GM23338 (cell line): Measurements from ENCODE around the gene GPATCH8. TPM values are rescaled to one million over a fixed set of nuclear protein-coding genes. Genes with fewer than 3 reads are reported as not detected.
"Not testable (repeated sequence)": the region's sequence is repeated elsewhere in the genome, so short reads cannot be mapped to it uniquely, and the experiment has no call there.

Experiments used
- ATAC-seq: fragments of 200-7000 bp; cut with Tn5 transposase; 3 replicates; pipeline ENCODE4 v1.9.1; 2020
- DNase-seq: peaks from one replicate; pipeline ENCODE4 v3.0.0-alpha.2; 2015; ENCODE audit warnings: low spot score
- H2AFZ ChIP-seq: fragments of 200-600 bp; sonication (generic); 2 replicates; pipeline ENCODE4 v1.8.0; 2016; ENCODE audit warnings: antibody characterized with exemption, mild to moderate bottlenecking, moderate library complexity
- H3F3A ChIP-seq: fragments of 200-600 bp; sonication (generic); replicated peaks from 2 replicates; pipeline ENCODE4 v1.8.0; 2017; ENCODE audit warnings: antibody characterized with exemption, mixed run types, low read depth
- H3K27ac ChIP-seq: fragments of 200-600 bp; sonication (generic); 2 replicates; pipeline ENCODE4 v1.6.1; 2016; ENCODE audit warnings: low read depth
- H3K27me3 ChIP-seq: fragments of 200-600 bp; sonication (generic); 2 replicates; pipeline ENCODE4 v1.8.0; 2016; ENCODE audit warnings: mild to moderate bottlenecking, mixed run types, moderate library complexity; ENCODE audit not compliant: insufficient read depth
- H3K36me3 ChIP-seq: fragments of 200-600 bp; sonication (generic); 2 replicates; pipeline ENCODE4 v1.8.0; 2016; ENCODE audit warnings: mild to moderate bottlenecking; ENCODE audit not compliant: insufficient read depth
- H3K4me1 ChIP-seq: fragments of 200-600 bp; sonication (generic); 2 replicates; pipeline ENCODE4 v1.8.0; 2016; ENCODE audit warnings: mild to moderate bottlenecking, moderate library complexity; ENCODE audit not compliant: insufficient read depth
- H3K4me2 ChIP-seq: fragments of 200-600 bp; sonication (generic); 2 replicates; pipeline ENCODE4 v1.7.1; 2017; ENCODE audit warnings: mixed run types
- H3K4me3 ChIP-seq: fragments of 200-600 bp; sonication (generic); 2 replicates; pipeline ENCODE4 v1.6.1; 2016; ENCODE audit warnings: mixed run types
- H3K79me2 ChIP-seq: fragments of 200-600 bp; sonication (generic); replicated peaks from 2 replicates; pipeline ENCODE4 v1.8.0; 2017; ENCODE audit warnings: mild to moderate bottlenecking; ENCODE audit not compliant: insufficient read depth
- H3K9me2 ChIP-seq: fragments of 200-600 bp; sonication (generic); 2 replicates; pipeline ENCODE4 v1.8.0; 2017; ENCODE audit not compliant: insufficient read depth
- H4K20me1 ChIP-seq: fragments of 200-600 bp; sonication (generic); replicated peaks from 2 replicates; pipeline ENCODE4 v1.8.0; 2017; ENCODE audit warnings: mild to moderate bottlenecking; ENCODE audit not compliant: insufficient read depth
- H3K27ac Mint-ChIP-seq: 2 replicates; pipeline ENCODE4 v1.8.0; 2020; ENCODE audit warnings: inconsistent platforms, mild to moderate bottlenecking, moderate library complexity, mixed read lengths
- H3K27me3 Mint-ChIP-seq: 3 replicates; pipeline ENCODE4 v1.8.0; 2022; ENCODE audit warnings: low read depth, mild to moderate bottlenecking, moderate library complexity, mixed read lengths, inconsistent platforms; ENCODE audit not compliant: insufficient read depth, poor library complexity
- H3K36me3 Mint-ChIP-seq: 3 replicates; pipeline ENCODE4 v1.8.0; 2021; ENCODE audit warnings: low read depth, mild to moderate bottlenecking, inconsistent platforms, moderate library complexity, mixed read lengths
- H3K4me1 Mint-ChIP-seq: 3 replicates; pipeline ENCODE4 v1.8.0; 2020; ENCODE audit warnings: mild to moderate bottlenecking, inconsistent platforms, mixed read lengths
- H3K4me3 Mint-ChIP-seq: 3 replicates; pipeline ENCODE4 v1.8.0; 2021; ENCODE audit warnings: moderate library complexity, mild to moderate bottlenecking, inconsistent platforms, mixed read lengths
- H3K9me3 Mint-ChIP-seq: 3 replicates; pipeline ENCODE4 v1.8.0; 2020; ENCODE audit warnings: moderate library complexity, mild to moderate bottlenecking, inconsistent platforms, mixed read lengths
- CREB1 ChIP-seq: fragments of 250-450 bp; sonication (Bioruptor Pico); IDR thresholded peaks from 2 replicates; pipeline ENCODE4 v1.5.0; 2020; ENCODE audit warnings: low read depth, mild to moderate bottlenecking, moderate library complexity
- NANOG ChIP-seq: IDR thresholded peaks from 2 replicates; pipeline ENCODE4 v1.6.1; 2016; ENCODE audit warnings: antibody characterized with exemption, borderline replicate concordance
- POLR2AphosphoS5 ChIP-seq: IDR thresholded peaks from 2 replicates; pipeline ENCODE4 v1.6.1; 2016; ENCODE audit warnings: antibody characterized with exemption, low read depth
- STAT1 ChIP-seq: IDR thresholded peaks from one replicate; pipeline ENCODE4 v1.6.1; 2016; ENCODE audit warnings: antibody characterized with exemption; ENCODE audit not compliant: unreplicated experiment
- ZNF114 ChIP-seq: fragments of 250-450 bp; sonication (Bioruptor Pico); IDR thresholded peaks from 2 replicates; pipeline ENCODE4 v1.5.0; 2020; ENCODE audit warnings: mild to moderate bottlenecking, moderate library complexity
- ZNF331 ChIP-seq: fragments of 250-450 bp; sonication (Bioruptor Pico); IDR thresholded peaks from 2 replicates; pipeline ENCODE4 v1.5.0; 2020; ENCODE audit warnings: low read depth, mild to moderate bottlenecking, moderate library complexity
- polyA plus RNA-seq: library from polyadenylated mRNA; unstranded; fragments of >200 nt; fragmentation: Nextera tagmentation; extraction: Ambion mirVana; gene quantifications from 2 replicates; pipeline ENCODE4 v1.2.1, GENCODE V29; 2016
- total RNA-seq: library from RNA; depleted of rRNA; stranded (reverse); fragments of >200 nt; shearing (Covaris generic); gene quantifications from 2 replicates; pipeline ENCODE4 v1.2.3, GENCODE V29; 2014
- TF ChIP-seq, protein P1 (sequence below), 2 experiments: fragments of 200-600 bp in 1 of 2; sonication (generic) in 1 of 2; conservative IDR thresholded peaks; 2 replicates each; pipeline versions ENCODE4 v1.5.1 to v1.6.1; 2016 to 2017; ENCODE audit warnings: antibody characterized with exemption in 2 of 2, low read depth in 2 of 2, mild to moderate bottlenecking in 2 of 2, moderate library complexity in 1 of 2
- TF ChIP-seq, protein P2 (sequence below): fragments of 250-450 bp; sonication (Bioruptor Pico); IDR thresholded peaks from 2 replicates; pipeline ENCODE4 v1.5.0; 2020; ENCODE audit warnings: mild to moderate bottlenecking, moderate library complexity
- TF ChIP-seq, protein P3 (sequence below): IDR thresholded peaks from 2 replicates; pipeline ENCODE4 v1.6.1; 2016; ENCODE audit warnings: antibody characterized with exemption

Gene GPATCH8
- total and polyA plus RNA-seq, 2 experiments from 2014 or later: 44.4 to 76.5 TPM

DNA sequence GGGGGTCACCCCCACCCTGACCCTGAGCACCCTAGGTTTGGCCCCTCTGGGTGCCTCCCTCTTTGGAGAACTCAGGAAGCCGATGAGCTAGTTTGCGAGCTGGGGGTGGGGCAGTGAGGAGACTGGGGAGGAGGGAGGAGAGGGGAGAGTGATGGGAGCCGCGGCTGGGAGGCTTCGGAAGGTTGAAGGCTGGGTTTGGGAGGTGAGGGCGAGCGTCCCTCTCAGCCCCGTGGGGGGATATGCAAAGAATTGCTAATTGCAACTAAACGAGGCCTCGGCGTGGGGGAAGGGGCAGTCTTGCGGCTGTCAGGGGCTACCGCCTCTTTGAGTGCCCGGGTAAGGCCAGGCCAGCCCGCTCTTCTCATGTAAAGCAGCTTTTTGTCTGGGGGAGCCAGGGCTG is 36.5 kb upstream of the GPATCH8 start:
- Histone ChIP-seq H3K36me3 (no peaks in the 10 kb centered on the region), H3K9me2 (no peaks in the 10 kb centered on the region), H4K20me1 (no peaks in the 10 kb centered on the region), H3F3A (peaks cover 20% of the 10 kb centered on the region), H3K4me2 (peak overlapping the region; percentile 71), H3K27ac (no peak overlapping the region), H3K4me3 (peak overlapping the region; percentile 47), H3K79me2 (no peaks in the 10 kb centered on the region), H2AFZ (no peak overlapping the region), H3K4me1 (peaks cover 64% of the 10 kb centered on the region), H3K27me3 (peaks cover 85% of the 10 kb centered on the region)
- peak; percentile 99 for DNase-seq
- peaks cover 71% of the 10 kb centered on the region for H3K4me1 Mint-ChIP-seq
- peak; percentile 58 for ATAC-seq
- TF ChIP-seq, protein P1, sequence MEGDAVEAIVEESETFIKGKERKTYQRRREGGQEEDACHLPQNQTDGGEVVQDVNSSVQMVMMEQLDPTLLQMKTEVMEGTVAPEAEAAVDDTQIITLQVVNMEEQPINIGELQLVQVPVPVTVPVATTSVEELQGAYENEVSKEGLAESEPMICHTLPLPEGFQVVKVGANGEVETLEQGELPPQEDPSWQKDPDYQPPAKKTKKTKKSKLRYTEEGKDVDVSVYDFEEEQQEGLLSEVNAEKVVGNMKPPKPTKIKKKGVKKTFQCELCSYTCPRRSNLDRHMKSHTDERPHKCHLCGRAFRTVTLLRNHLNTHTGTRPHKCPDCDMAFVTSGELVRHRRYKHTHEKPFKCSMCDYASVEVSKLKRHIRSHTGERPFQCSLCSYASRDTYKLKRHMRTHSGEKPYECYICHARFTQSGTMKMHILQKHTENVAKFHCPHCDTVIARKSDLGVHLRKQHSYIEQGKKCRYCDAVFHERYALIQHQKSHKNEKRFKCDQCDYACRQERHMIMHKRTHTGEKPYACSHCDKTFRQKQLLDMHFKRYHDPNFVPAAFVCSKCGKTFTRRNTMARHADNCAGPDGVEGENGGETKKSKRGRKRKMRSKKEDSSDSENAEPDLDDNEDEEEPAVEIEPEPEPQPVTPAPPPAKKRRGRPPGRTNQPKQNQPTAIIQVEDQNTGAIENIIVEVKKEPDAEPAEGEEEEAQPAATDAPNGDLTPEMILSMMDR (conservative IDR thresholded peaks at IDR 0.05; ENCODE audit: low read depth in 2 of 2): no peak
- TF ChIP-seq, protein P2, sequence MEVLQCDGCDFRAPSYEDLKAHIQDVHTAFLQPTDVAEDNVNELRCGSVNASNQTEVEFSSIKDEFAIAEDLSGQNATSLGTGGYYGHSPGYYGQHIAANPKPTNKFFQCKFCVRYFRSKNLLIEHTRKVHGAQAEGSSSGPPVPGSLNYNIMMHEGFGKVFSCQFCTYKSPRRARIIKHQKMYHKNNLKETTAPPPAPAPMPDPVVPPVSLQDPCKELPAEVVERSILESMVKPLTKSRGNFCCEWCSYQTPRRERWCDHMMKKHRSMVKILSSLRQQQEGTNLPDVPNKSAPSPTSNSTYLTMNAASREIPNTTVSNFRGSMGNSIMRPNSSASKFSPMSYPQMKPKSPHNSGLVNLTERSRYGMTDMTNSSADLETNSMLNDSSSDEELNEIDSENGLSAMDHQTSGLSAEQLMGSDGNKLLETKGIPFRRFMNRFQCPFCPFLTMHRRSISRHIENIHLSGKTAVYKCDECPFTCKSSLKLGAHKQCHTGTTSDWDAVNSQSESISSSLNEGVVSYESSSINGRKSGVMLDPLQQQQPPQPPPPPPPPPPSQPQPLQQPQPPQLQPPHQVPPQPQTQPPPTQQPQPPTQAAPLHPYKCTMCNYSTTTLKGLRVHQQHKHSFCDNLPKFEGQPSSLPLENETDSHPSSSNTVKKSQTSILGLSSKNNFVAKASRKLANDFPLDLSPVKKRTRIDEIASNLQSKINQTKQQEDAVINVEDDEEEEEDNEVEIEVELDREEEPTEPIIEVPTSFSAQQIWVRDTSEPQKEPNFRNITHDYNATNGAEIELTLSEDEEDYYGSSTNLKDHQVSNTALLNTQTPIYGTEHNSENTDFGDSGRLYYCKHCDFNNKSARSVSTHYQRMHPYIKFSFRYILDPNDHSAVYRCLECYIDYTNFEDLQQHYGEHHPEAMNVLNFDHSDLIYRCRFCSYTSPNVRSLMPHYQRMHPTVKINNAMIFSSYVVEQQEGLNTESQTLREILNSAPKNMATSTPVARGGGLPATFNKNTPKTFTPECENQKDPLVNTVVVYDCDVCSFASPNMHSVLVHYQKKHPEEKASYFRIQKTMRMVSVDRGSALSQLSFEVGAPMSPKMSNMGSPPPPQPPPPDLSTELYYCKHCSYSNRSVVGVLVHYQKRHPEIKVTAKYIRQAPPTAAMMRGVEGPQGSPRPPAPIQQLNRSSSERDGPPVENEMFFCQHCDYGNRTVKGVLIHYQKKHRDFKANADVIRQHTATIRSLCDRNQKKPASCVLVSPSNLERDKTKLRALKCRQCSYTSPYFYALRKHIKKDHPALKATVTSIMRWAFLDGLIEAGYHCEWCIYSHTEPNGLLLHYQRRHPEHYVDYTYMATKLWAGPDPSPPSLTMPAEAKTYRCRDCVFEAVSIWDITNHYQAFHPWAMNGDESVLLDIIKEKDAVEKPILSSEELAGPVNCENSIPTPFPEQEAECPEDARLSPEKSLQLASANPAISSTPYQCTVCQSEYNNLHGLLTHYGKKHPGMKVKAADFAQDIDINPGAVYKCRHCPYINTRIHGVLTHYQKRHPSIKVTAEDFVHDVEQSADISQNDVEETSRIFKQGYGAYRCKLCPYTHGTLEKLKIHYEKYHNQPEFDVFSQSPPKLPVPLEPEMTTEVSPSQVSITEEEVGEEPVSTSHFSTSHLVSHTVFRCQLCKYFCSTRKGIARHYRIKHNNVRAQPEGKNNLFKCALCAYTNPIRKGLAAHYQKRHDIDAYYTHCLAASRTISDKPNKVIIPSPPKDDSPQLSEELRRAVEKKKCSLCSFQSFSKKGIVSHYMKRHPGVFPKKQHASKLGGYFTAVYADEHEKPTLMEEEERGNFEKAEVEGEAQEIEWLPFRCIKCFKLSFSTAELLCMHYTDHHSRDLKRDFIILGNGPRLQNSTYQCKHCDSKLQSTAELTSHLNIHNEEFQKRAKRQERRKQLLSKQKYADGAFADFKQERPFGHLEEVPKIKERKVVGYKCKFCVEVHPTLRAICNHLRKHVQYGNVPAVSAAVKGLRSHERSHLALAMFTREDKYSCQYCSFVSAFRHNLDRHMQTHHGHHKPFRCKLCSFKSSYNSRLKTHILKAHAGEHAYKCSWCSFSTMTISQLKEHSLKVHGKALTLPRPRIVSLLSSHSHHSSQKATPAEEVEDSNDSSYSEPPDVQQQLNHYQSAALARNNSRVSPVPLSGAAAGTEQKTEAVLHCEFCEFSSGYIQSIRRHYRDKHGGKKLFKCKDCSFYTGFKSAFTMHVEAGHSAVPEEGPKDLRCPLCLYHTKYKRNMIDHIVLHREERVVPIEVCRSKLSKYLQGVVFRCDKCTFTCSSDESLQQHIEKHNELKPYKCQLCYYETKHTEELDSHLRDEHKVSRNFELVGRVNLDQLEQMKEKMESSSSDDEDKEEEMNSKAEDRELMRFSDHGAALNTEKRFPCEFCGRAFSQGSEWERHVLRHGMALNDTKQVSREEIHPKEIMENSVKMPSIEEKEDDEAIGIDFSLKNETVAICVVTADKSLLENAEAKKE (CRISPR knock-in tag): peak; percentile 28; the same call in 1 of the 2 replicates
- TF ChIP-seq ZNF331 (CRISPR knock-in tag): no peak
- peak; percentile 62 for TF ChIP-seq POLR2AphosphoS5
- TF ChIP-seq STAT1: no peak
- TF ChIP-seq, protein P3, sequence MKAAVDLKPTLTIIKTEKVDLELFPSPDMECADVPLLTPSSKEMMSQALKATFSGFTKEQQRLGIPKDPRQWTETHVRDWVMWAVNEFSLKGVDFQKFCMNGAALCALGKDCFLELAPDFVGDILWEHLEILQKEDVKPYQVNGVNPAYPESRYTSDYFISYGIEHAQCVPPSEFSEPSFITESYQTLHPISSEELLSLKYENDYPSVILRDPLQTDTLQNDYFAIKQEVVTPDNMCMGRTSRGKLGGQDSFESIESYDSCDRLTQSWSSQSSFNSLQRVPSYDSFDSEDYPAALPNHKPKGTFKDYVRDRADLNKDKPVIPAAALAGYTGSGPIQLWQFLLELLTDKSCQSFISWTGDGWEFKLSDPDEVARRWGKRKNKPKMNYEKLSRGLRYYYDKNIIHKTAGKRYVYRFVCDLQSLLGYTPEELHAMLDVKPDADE: 0 out of 2 replicates have a peak, but pooled peaks have one; percentile 37
- TF ChIP-seq ZNF114 (CRISPR knock-in tag): no peak
- TF ChIP-seq NANOG: 0 out of 2 replicates have a peak, but pooled peaks have one; percentile 20
- TF ChIP-seq CREB1: peak; percentile 33; the same call in 1 of the 2 replicates
- H3K9me3 Mint-ChIP-seq: peaks cover 14% of the 10 kb centered on the region; the same call in 2 of the 3 replicates
- H3K4me3 Mint-ChIP-seq: 0 out of 3 replicates have a peak overlapping the region, but pooled peaks have one; percentile 23
- peaks cover 9% of the 10 kb centered on the region; the same call in 2 of the 3 replicates for H3K36me3 Mint-ChIP-seq
- H3K27ac Mint-ChIP-seq: no peak overlapping the region
- peaks cover 81% of the 10 kb centered on the region for H3K27me3 Mint-ChIP-seq

DNA sequence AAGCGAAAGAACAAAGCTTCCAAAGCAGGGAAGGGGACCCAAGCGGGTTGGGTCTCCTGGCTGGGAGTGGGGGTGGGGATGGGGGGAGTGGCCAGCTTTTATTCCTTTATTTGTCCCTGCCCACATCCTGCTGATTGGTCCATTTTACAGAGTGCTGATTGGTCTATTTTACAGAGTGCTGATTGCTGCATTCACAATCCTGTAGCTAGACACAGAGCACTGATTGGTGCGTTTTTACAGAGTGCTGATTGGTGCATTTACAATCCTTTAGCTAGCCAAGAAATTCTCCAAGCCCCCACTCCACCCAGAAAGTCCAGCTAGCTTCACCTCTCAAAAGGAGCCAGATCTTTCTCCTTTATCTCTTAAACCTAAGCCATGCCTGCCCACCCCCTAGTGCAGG is 34.7 kb upstream of the GPATCH8 start:
- H3K4me3 Mint-ChIP-seq, H3K36me3 Mint-ChIP-seq: not testable (repeated sequence)
- peaks cover 73% of the 10 kb centered on the region for H3K27me3 Mint-ChIP-seq

More for the DNA sequence above, 34.7 kb upstream of the GPATCH8 start:
- not testable (repeated sequence) for H3K27ac Mint-ChIP-seq, H3K36me3 ChIP-seq, H3K4me3 ChIP-seq, H2AFZ ChIP-seq, H3K9me2 ChIP-seq, H3K79me2 ChIP-seq, ATAC-seq, H4K20me1 ChIP-seq, H3K27ac ChIP-seq, H3K4me2 ChIP-seq, DNase-seq
- H3F3A ChIP-seq: peaks cover 24% of the 10 kb centered on the region
- H3K4me1 Mint-ChIP-seq: peaks cover 62% of the 10 kb centered on the region
- peaks cover 57% of the 10 kb centered on the region for H3K4me1 ChIP-seq
- peaks cover 14% of the 10 kb centered on the region; the same call in 2 of the 3 replicates for H3K9me3 Mint-ChIP-seq
- peaks cover 83% of the 10 kb centered on the region for H3K27me3 ChIP-seq
